SKM-1 (cell line): ENCODE data around the gene SH2D6.
"Not testable (repeated sequence)": the region's sequence is repeated elsewhere in the genome, so short reads cannot be mapped to it uniquely, and the experiment has no call there.

ENCODE experiments used
- DNase-seq: peaks from one replicate; lab custom pipeline; 2025; ENCODE audit not compliant: unreplicated experiment; lab: John Stamatoyannopoulos, UW

The SH2D6 gene

GRCh38 chr2:85398426-85399182 is 19.9 kb upstream of the SH2D6 start:
- DNase-seq: no peak

GRCh38 chr2:85399183-85399455 is 19.4 kb upstream of the SH2D6 start:
- no peak for DNase-seq

DNA sequence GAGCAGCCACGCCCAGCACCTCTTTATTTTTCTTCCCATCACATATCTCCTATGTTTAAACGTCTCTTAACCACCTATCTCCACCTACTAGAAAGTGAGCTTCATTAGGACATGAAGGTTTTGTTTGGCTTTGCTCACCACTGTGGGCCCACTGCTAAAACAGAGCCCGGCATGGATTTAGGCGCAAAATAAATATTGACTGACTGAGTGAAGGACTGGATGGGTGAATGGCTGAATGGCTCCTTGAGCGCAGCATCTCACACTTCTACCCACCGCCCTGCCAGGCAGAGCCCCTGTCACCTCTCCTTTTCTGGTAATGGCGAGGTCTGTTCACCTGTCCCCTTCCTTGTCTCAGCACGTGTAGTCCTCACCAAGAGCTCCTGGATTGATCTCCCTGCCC is 18.5 kb upstream of the SH2D6 start:
- no peak for DNase-seq

- no peak for DNase-seq
These were observed 17.7 kb upstream of the SH2D6 start for GRCh38 chr2:85400541-85401463.

DNA sequence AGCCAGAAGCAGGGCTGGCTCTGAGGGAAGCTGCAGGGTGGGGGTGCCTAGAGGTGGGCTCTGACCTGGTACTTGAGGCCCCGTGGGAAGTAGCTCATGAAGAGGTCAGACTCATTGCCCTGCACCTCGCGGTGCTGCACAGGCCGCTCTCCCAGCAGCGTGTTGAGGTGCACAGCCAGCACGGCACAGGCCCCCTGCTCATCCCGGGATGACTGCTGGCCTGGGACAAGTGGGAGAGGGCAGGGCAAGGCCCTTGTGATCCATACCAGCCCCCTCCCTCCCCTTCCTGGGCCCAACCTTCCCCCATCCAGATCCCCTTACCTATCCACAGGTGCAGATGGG is 17.1 kb upstream of the SH2D6 start:
- DNase-seq: no peak

DNA sequence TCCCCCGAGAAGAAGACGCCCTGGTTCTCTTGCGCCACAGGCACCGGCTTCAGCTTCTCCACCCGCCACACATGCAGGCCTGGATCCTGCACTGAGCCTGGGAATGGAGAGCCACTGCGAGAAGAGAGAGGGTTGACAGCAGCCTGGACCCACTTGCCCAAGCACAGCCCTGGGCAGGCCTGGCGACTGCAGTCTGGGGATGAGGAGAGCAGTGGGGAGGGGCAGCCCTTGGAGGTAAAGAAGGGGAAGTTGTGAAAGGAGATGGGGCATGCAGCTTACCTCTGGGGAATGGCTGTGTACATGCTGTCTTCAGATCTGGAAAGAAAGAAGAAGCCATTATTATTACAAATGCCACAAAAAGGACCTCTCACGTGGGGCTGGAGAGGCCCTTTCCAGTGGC is 16.7 kb upstream of the SH2D6 start:
- DNase-seq: peak; percentile 90

GRCh38 chr2:85405201-85406059 is 13.1 kb upstream of the SH2D6 start:
- DNase-seq: peak; percentile 97

- DNase-seq: peak; percentile 95
These were observed 8.5 kb upstream of the SH2D6 start, which contains the start of gene CAPG for GRCh38 chr2:85409845-85410583. TSS of gene CAPG (minus strand) at chr2:85410366. CDS start at chr2:85402145, 8,221 bp downstream.

GRCh38 chr2:85410584-85411404 is 7.7 kb upstream of the SH2D6 start:
- DNase-seq: no peak

DNA sequence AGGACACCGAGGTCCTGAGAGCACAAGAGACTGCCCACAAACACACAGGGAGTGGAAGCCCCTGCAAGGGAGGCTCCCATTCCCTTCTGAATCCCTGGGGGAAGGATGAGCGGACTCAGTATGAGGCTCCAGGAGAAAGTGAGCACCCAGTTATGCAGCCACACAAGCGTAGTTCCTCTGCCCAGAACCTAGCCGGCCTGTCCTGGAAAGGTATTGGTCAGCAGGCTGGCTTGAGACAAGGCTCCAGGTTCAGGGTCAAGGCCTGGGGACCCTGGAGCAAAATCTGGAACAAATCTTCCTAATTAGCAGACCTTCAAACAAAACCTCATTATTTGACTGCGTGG is 7.1 kb upstream of the SH2D6 start:
- no peak for DNase-seq

GRCh38 chr2:85413592-85414420 is 4.7 kb upstream of the SH2D6 start:
- DNase-seq: no peak

- DNase-seq: not testable (repeated sequence)
These were observed 4.1 kb upstream of the SH2D6 start for GRCh38 chr2:85414421-85414759.

DNA sequence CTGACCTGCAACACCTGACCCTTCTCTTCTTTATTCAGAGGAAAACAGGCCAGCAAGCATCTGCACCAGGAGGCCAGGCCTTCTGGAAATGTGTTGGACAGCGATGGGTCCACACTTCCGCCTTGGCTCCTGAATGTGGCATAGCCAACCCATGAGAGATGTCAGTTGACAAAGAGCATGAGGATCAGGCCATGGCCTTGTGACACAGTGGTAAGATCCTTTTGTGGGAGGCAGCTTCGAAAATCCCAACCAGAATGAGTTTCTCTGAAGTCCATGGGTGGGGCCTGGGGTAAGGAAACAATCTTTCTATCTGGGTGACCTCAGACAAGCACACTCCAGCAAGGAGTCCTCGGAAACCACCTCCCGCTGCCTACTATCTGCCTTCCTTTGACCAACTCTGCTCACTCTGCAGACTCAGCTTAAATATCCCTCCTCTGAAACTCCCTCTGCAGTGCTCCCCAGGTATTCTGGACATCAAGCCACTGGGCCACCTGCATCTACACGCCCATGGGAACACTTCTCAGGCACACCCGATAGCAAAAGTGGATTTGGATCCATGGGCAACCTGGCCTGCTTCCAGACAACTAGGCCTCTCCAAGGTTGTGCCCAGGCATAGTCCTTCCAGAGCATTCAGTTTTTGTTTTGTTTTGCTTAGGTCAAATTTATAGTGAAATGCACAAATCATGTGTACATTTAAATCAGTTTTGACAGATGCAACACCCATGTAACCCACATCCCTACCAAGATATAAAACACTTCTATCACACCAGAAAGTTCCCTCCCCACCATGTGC is 3.6 kb upstream of the SH2D6 start:
- no peak for DNase-seq

DNA sequence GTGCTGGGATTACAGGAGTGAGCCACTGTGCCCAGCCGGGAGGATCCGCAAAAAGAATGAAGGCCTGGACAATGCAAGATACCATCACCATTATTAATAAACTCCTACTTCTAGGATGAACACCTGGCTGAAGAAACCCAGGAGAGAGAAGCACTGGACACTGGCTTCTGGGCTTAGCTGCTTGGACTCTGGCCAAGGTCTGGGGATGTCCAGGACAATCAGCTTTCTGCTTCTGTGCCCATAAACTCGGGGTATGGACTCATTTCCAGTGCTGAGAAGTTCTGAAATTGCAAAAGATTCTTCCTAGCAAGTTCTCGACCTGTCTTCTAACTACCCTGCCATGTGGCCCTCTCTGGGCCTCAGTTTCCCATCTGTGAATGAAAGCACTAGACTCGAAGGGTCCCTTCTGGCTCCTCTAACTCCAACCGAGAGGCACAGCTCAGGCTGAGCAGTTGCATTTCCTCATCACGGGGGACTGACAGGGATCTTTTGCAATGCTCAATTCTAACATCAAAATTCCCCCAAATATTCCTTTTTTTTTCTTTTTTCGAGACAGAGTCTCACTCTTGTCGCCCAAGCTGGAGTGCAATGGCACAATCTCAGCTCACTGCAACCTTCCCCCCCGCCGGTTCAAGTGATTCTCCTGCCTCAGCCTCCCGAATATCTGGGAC is 2.4 kb upstream of the SH2D6 start:
- no peak for DNase-seq

DNA sequence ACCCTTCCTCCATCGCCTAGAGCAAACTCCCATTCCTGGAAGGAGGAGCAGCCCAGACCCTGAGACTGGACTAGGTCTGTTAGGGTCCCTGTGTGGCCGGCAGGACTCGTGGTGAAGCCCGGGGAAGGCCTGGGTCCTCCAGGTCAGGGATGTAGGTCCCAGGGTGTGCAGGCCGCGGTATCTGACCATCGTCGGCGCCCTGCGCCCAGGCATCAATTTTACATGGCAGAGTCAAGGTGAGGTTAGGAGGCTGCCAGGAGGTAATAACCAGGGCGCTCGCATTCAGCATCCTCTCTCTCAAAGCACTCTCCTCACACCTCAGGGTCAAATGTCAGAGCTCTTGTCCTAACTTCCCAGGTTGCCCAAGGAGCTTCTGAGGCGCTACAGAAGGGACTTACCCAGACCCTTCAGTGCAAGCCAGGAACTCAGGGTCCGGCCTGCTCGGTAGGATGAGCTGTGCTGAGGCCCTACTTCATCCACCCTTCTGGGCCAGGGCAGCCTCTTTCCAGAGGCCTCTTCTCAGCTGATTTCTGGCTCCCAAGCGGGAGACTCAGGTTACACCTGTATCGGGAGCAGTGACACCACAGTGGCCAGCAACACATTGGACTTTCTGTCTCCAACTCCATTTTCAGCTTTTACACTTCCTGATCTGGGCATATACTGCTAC is 628 bp downstream of the SH2D6 start:
- no peak for DNase-seq

- peak; percentile 88 for DNase-seq
These were observed 2.2 kb downstream of the SH2D6 start for GRCh38 chr2:85420536-85421259.
